HG02798 (cell line): Measurements from ENCODE around the gene EEPD1.
A peak's percentile ranks its signal among the peaks of the same experiment; 100 is the strongest.

ENCODE experiments used
- ATAC-seq: cut with Tn5 transposase; IDR thresholded peaks from one replicate; pipeline ENCODE4 v1.9.1; 2021; ENCODE audit warnings: mild to moderate bottlenecking; ENCODE audit not compliant: unreplicated experiment, poor library complexity

The EEPD1 gene

DNA sequence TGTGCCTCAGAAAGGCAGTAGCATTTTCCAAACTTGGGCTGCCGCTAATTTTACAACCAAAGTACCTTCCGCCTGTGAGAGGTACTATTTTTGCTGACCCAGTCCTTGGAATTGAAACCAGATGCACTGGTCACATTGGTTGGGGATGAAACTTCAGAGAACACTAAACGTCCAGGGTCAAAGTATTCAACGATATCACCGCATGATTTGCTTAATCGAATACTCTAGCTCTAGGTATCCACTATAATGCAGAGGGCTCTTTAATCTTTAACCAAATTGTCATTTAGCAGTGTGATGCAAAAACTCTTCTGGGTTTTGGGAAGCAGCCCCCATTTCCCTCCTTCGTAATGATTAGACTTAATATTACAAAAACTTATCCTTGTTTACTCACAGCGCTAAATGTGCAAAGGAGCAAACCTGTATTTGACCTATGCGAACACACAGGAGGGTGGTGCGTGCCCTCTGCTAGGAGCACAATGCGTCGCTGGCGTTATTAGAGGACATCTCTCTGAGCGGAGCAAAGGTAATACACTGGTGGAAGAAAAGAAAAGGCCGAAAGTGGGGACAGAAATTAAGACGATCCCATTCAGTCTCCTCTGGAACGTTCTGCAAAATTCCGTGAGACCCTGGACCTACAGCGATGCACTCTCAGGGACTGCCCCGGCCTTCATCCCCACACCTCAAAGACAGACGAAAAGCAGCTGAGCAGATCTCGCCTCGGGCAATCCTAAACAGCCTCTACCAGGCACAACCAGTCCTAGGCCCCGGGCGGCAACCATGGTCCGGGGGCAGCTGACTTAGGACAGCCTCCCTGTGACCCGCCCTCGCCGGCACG is 916 bp upstream of the EEPD1 start:
- ATAC-seq, result no peak

DNA sequence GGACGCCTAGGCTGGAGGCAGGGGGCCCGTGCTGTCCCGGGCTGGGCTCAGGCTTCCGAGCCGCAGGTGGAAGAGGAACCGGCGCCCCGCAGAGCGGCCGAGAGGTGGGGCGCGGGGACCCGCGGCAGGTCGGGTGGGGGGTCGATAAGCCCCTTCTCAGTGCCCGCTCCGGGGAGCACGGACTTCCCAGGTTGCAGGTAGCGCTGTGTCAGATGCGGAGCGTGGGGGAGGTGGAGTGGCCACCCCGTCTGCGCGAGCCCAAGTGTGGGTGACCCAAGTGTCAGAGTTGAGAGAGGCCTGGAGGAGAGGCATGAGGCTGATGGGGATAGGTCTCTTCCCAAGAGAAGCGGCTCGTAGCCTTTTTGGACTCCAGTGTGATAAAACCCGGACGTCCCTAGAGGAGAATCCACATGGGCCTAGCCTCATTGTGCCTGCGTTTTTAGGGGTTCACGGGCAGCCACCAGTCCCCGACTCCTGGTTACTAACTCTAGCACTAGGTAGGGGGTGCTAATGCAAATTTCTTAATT is 580 bp downstream of the EEPD1 start:
- ATAC-seq, result peak; percentile 8

DNA sequence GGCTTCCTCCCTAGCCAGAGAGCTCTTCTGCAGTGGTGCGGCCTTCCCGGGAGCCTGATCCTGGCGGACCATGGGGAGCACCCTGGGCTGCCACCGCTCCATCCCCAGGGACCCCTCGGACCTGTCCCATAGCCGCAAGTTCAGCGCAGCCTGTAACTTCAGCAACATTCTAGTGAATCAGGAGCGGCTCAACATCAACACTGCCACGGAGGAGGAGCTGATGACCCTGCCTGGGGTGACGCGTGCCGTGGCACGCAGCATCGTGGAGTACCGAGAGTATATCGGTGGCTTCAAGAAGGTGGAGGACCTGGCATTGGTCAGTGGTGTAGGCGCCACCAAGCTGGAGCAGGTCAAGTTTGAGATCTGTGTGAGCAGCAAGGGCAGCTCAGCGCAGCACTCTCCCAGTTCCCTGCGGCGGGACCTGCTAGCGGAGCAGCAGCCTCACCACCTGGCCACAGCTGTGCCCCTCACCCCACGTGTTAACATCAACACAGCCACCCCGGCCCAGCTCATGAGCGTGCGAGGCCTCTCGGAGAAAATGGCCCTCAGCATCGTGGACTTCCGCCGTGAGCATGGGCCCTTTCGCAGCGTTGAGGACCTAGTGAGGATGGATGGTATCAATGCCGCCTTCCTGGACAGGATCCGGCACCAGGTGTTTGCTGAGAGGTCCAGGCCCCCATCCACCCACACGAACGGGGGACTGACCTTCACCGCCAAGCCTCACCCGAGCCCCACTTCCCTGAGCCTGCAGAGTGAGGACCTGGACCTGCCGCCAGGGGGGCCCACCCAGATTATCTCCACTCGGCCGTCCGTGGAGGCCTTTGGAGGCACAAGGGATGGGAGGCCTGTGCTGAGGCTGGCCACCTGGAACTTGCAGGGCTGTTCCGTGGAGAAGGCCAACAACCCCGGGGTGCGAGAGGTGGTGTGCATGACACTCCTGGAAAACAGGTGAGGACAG is 1.5 kb downstream of the EEPD1 start:
- no peak for ATAC-seq

DNA sequence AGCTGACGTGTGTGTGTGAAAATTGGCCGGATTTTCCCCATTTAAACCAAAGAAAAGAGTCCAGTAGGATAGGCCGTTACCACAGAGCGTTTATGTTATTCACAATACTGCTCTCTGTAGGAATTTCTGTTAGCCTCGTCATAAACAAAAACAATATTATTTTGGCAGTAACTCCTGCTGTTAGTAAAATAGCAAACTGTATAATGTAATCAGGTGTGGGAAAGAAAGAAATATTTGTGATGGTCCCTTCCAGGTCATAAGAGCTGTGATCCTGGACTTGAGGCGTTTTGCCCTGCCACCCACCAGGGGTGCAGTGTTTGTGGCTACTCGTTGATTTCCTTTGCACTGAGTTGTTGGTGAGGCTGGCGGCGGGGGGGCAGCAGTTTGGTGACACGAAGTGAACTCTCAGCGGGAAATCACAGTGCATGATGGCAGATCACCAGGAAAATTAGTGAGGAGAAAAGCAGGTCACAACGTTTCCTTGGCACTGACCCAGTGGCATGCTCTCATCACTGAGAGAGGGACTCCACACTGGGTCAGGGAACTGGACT is 2.8 kb downstream of the EEPD1 start:
- ATAC-seq, result no peak

DNA sequence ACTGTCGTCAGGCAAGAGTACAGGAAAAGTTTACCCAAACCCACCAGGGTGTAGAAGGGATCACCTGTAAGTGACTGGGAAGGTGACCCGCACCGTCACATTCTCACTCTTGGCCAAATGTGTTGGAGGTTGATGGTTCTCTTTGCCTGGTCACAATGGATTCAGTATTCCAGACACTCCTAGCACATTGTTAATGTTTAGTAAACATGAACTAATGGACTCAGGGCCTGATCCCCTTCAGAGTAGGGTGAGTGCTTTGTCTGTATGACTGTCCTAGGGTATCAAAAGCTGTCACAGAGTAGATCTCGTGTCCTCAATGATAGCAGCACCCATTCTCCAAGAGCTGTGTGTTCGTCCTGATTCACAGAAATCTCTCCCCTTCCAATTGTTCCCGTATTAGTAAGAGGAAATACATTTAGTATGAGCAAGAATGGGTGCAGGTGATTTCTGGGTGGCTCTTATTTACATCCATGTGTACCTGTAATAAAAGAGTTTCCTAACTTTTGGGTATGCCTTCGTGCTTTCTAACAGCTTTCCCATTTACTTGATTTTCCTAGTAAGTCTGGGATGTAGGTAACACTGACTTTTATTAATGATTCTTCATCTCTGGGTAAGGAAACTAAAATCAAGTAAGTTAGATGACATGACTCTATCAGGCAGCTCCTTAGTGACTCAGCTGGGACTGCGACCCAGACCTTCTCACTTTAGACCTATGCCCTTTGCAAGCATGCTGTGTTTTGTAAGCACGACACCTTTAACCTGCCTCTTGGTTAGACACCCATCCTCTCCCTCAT is 4.7 kb downstream of the EEPD1 start:
- ATAC-seq, result no peak

DNA sequence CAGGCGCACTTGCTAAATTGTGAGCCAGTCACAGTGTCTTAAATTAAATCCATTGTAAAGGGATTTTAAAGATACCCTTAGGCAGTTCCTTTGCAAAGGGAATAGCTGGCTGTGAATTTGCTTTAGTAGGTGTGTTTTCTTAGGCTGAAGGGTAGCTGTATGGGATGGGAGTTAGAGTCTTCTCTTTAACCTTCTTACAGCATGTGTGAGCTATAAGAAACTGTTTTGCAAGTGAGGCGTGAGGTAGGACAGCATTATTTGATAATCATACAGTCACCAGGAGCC is 5.2 kb downstream of the EEPD1 start:
- ATAC-seq, result no peak

DNA sequence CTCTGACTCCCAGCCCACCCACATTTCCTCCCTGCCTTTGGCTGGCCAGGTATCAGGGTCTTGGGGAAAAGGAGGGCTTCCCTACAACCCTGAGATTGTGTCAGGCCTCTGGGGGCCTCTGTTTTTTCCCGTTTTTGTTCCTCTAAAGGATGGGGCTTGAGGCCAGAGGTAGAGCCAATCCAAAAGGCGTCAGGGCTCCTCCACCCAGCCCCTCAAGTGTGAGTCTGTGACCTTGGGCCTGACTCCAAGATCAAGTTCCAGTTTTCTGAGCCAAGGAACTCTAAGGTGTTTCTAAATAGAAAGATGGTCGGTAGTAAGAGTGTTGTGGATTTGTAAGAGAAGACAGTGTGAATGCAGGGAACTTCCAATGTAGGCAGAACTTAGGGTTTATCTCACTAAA is 6.6 kb downstream of the EEPD1 start:
- no peak for ATAC-seq

DNA sequence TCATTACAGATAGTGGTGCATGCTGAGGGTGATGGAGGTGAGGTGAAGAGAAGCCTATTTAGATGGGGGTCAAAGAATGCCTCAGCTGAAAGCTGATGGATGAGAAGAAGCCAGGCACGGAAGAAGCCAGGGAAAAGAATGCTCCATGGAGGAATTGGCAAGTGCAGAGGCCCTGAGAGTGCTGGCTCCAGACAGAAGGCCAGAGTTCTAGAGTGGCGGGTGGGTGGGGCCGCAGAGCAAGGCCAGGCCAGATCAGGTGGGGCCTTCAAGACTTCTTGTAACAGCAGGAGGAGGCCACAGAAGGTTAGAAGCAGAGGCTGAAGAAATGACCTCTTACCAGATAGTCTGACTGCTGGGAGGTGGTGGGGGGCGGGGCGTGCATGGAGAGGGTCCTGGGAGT is 7.3 kb downstream of the EEPD1 start:
- ATAC-seq, result no peak

DNA sequence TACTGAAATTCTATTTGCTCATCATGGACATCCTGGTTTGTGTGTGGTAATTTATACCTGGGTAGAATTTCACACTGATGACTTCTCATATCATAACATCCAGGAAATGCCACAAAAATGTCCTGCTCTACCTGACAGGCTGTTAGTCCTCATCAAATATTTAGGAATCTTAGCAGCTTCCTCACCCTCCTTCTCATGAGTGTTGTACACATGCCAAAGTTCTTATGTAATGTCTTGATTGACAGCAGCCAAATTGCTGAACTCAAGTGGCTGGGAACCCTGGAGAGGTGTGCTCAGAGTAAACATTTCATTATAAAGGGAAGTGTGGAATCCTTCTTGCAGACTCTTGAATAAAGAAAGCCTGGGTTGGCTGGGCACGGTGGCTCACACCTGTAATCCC is 8.9 kb downstream of the EEPD1 start:
- ATAC-seq, result no peak

DNA sequence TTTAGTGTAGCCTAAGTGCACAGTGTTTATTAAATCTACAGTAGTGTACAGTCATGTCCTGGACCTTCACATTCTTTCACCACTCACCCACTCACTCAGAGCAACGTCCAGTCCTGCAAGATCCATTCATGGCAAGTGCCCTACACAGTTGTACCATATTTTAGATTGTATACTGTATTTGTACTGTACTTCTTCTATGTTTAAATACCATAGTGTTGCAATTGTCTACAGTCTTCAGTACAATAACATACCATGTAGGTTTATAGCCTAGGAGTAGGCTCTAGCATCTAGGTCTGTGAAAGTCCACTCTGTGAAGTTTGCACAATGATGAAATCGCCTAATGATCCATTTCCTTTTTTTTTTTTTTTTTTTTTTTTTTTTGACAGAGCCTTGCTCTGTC is 12.0 kb downstream of the EEPD1 start:
- ATAC-seq, result no peak

DNA sequence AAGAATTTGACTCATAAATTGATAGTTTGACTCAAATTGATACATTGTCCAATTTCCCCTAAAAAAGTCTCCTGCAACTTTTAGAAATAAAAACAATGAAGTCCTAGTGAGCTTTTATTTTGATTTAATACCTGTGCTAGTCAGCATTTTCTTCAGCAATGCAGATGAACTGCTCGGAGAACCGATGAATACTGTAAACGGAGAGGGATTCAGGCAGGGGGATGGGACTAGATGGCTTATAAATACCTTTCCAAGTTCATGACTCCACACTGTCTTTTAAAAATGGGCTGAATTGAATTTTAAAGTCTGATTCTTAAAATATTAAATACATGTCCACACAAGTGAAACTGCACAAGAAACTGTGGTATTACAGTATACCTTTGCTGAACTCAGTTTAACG is 12.7 kb downstream of the EEPD1 start:
- ATAC-seq, result no peak

DNA sequence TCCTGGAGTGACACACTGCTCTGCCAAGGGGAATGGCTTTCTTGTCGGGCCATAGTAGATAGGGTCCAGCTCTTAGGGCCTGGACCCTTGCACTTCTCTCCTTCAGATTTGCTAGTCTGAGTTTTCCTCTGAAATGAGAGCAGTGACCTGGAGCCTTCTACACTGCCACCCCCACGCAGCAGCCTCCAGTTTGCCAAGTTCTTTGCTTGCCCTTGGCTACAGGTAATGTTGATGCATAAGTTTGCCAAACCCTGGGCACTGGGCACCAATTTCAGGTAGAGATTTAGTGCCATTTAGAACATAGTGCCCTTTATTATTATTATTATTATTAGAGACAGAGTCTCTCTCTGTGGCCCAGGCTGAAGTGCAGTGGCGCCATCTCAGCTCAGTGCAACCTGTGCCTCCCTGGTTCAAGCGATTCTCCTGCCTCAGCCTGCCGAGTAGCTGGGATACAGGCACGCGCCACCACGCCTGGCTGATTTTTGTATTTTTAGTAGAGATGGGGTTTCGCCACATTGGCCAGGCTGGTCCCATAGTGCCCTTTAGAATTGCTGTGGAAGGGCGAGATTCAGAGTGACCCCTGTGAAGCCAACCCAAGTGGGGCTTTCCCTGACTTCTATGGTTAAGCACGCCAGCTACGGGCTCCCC is 14.5 kb downstream of the EEPD1 start:
- ATAC-seq, result no peak

DNA sequence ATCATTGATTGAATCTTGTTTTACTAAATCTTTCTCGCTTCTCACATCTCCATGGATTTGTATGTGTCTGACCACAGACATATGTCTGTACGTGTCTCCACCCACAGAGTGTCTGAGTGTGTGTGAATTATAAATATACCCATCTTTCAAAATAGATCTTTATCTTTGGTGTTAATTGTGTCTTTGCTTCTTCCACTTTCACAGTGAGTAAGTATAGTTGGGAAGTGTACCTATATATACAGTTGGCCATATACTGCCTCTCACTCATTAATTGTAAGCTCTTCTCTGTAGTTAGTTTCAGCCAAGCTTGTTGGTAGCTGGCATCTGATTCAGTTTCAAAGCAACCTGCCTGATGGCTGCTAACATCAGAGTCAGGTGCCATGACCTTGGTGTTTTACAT is 18.4 kb downstream of the EEPD1 start:
- ATAC-seq, result no peak

DNA sequence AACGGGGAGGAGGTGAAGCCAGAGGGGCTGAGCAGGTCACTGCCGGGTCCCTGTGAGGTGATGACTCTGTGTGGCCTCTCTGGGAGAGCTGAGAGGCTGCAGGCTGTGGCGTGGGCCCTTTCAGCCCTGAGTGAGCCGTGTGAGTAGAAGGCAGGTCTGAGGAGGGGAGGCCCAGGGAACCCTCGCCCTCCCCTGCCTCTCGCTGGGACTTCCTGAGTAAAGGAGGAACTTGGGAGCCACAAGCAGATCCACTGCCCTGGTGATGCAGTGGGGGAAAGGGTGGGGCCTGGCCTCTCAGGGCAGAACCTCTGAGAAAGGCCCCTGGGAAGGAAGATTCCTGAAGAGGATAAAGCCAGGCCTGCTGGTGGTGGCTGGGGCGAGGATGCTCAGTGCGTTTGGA is 22.8 kb downstream of the EEPD1 start:
- ATAC-seq, result no peak

DNA sequence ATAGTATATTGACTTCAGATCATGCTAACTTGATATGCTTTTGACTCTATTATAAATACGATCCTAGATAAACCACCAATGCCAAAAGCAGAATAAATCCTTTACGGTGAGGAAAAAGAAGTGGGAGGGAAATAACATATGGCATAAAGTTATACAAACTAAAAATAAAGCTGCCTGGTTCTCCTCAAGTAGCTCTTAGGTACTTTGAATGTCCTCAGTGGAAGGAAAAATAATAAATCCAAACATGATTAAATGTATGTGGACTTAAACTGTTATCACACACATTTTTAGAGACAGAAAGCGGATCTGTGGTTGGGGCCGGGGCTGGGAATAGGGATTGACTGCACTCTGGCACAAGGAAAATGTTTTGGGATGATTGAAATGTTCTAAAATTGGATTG is 23.6 kb downstream of the EEPD1 start:
- no peak for ATAC-seq

DNA sequence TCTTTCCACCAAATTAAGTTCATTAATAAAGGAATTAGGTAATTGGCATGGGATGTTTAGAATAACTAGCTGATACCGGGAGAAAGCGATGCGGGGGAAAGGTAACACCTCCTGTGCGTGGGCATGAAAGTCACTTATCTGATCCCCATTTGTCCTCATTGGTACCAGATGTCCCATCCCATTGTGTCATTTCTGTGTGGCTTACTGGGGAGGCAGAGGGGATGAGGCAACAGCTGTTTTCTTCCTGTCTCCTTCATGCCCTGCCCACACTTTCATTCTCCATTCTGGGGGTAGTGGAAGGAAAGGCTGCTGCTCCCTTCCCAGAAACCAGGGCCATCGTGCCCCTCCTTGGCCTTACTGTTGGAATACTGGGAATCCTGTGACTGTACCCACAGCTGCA is 27.1 kb downstream of the EEPD1 start:
- ATAC-seq, result no peak

DNA sequence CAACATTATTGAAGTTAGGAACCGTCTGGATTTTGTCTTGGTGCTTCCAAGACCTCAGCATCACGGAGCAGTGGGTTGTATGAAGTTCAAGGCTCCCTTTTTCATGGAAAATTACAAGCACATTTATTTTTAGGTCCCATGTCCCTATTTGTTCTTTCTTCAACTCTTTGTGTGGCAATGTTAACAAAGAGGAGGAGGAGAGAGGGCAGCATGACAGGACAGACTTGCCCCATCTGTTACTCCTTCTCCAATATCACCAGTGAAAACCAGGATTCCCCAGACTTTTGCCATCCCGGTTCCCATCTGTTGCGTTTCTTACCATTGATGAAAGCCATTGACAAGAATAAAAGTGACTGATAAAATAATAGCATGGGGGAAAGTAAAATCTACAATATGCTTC is 28.6 kb downstream of the EEPD1 start:
- ATAC-seq, result no peak

DNA sequence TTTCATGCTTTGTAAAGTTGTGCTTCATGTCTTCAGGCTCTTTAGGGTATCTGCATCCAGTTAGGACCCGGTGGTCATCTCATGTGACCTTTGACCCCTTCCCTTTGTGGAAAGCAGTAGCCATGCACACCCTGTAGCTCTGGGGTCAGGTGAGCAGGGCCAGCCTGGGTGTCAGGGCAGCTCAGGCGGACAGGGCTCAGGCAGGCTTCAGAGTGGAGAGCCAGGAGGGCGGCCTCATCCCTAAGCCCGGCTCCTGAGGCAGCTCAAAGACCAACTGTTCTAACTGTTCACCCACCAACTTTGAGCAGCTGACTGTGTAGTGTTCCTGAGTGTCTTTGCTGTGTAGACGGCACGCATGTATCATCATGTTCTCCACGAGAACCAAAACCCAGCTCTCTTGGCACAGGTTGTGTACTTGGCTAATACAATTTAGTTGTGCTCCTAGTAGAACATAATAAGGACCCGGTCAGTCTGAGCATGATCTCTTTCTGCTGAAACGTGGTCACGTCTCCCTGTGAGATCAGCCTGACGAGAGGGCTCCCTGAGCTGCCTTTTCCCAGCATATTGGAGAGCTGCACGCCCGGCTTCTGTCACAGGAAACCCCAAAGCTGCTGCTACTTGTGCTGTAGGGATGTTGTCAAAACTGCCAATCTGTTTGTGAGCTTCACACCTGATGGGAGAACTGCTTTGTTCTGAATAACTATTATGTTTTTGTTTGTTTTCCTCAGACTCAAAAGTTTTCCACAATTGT is 30.0 kb downstream of the EEPD1 start:
- no peak for ATAC-seq

DNA sequence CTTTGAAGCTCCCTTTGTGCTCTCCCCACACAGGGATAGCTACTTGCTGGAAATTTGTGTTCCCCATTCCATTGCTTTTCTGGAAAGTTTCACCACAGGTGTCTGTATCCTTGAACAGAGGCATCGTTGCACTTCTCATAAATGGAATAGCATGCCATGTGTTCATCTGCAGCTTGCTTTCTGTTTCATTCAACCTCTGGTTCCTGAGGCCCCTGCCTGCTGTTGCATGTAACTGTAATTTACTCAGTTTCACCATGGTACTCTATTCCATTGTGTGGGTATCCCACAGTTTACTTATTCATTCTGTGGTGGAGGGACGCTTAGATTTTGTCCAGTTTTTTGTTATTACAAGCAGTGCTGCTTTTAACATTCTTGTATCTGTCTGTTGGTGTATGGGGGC is 32.0 kb downstream of the EEPD1 start:
- ATAC-seq, result no peak
